SU-DHL-6 (cell line): ENCODE measurements around the gene FUCA2.

Experiments
- H2AFZ ChIP-seq: fragments of 200-600 bp; sonication (generic); 2 replicates; pipeline ENCODE4 v1.6.1; 2014; ENCODE audit warnings: low read depth, mild to moderate bottlenecking, moderate library complexity, mixed read lengths, antibody characterized with exemption, low read length; ENCODE audit not compliant: severe bottlenecking
- H3F3A ChIP-seq: fragments of 200-600 bp; shearing (Covaris generic); 2 replicates; pipeline ENCODE4 v1.6.0; 2016; ENCODE audit warnings: antibody characterized with exemption, mild to moderate bottlenecking; ENCODE audit not compliant: insufficient read depth
- H3K27ac ChIP-seq: fragments of 200-600 bp; sonication (generic); 2 replicates; pipeline ENCODE4 v1.5.1; 2016; ENCODE audit warnings: low read depth, mild to moderate bottlenecking, low read length, moderate library complexity, mixed read lengths
- H3K27me3 ChIP-seq: fragments of 200-600 bp; sonication (generic), shearing (Covaris generic); 2 replicates; pipeline ENCODE4 v1.6.0; 2014; ENCODE audit warnings: mild to moderate bottlenecking, low read length
- H3K36me3 ChIP-seq: fragments of 200-600 bp; sonication (generic); 2 replicates; pipeline ENCODE4 v1.6.1; 2014; ENCODE audit warnings: mild to moderate bottlenecking, low read length, mixed read lengths
- H3K4me2 ChIP-seq: fragments of 300-600, 200-600 bp; shearing (Covaris generic), sonication (generic); 2 replicates; pipeline ENCODE4 v1.6.0; 2014; ENCODE audit warnings: low read length, low read depth, mild to moderate bottlenecking; ENCODE audit not compliant: poor library complexity, severe bottlenecking
- H3K4me3 ChIP-seq: fragments of 200-600 bp; sonication (generic); 2 replicates; pipeline ENCODE4 v1.5.1; 2014; ENCODE audit warnings: antibody characterized with exemption, low read length, mild to moderate bottlenecking, mixed read lengths; ENCODE audit not compliant: insufficient read depth, poor library complexity, severe bottlenecking
- H3K79me2 ChIP-seq: fragments of 200-600 bp; sonication (generic); 2 replicates; pipeline ENCODE4 v1.6.1; 2014; ENCODE audit warnings: mild to moderate bottlenecking, low read length, moderate library complexity; ENCODE audit not compliant: insufficient read depth
- H3K9ac ChIP-seq: fragments of 200-600 bp; sonication (generic); 2 replicates; pipeline ENCODE4 v1.7.0; 2014; ENCODE audit warnings: mild to moderate bottlenecking, low read length
- H3K9me2 ChIP-seq: fragments of 200-600 bp; sonication (generic); replicated peaks from 2 replicates; pipeline ENCODE4 v1.6.1; 2014; ENCODE audit warnings: low read length; ENCODE audit not compliant: insufficient read depth
- H3K9me3 ChIP-seq: fragments of 200-600 bp; sonication (generic); 2 replicates; pipeline ENCODE4 v1.6.1; 2014; ENCODE audit warnings: low read length, mixed read lengths; ENCODE audit not compliant: insufficient read depth
- H4K20me1 ChIP-seq: fragments of 200-600 bp; sonication (generic); 2 replicates; pipeline ENCODE4 v1.6.1; 2014; ENCODE audit warnings: low read depth, mild to moderate bottlenecking, antibody characterized with exemption, low read length, moderate library complexity, mixed read lengths
- CTCF ChIP-seq: fragments of 200-600 bp; sonication (generic); IDR thresholded peaks from one replicate; pipeline ENCODE4 v1.5.1; 2017; ENCODE audit warnings: antibody characterized with exemption, mild to moderate bottlenecking, low read length, moderate library complexity; ENCODE audit not compliant: insufficient read depth, poor library complexity, severe bottlenecking
- EZH2phosphoT487 ChIP-seq: fragments of 200-600 bp; sonication (generic), shearing (Covaris generic); conservative IDR thresholded peaks from 2 replicates; pipeline ENCODE4 v1.6.1; 2018; ENCODE audit warnings: mild to moderate bottlenecking, antibody characterized with exemption, low read length, moderate library complexity, mixed read lengths

Gene FUCA2

GRCh38 chr6:143468026-143468425 lies 43.5 kb downstream of the FUCA2 start:
- Histone ChIP-seq H3K4me3 (no peak overlapping the region), H3K36me3 (peaks cover 31% of the 10 kb centered on the region), H2AFZ (no peak overlapping the region), H3K4me2 (no peak overlapping the region), H3K9me3 (no peaks in the 10 kb centered on the region), H3K9me2 (no peaks in the 10 kb centered on the region), H3K9ac (no peak overlapping the region), H3K27ac (no peak overlapping the region), H4K20me1 (no peaks in the 10 kb centered on the region), H3K79me2 (no peaks in the 10 kb centered on the region), H3F3A (no peaks in the 10 kb centered on the region), H3K27me3 (no peaks in the 10 kb centered on the region)
- TF ChIP-seq CTCF (no peak), EZH2phosphoT487 (no peak)

GRCh38 chr6:143465546-143465945 lies 46.0 kb downstream of the FUCA2 start:
- Histone ChIP-seq H3K79me2 (no peaks in the 10 kb centered on the region), H3K9me3 (no peaks in the 10 kb centered on the region), H3K4me2 (no peak overlapping the region), H3K27ac (no peak overlapping the region), H3F3A (no peaks in the 10 kb centered on the region), H3K9me2 (no peaks in the 10 kb centered on the region), H4K20me1 (no peaks in the 10 kb centered on the region), H2AFZ (no peak overlapping the region), H3K27me3 (no peaks in the 10 kb centered on the region), H3K9ac (no peak overlapping the region), H3K4me3 (no peak overlapping the region), H3K36me3 (peaks cover 31% of the 10 kb centered on the region; the same call in 1 of the 2 replicates)
- TF ChIP-seq CTCF (no peak), EZH2phosphoT487 (no peak)

GRCh38 chr6:143457563-143458359 lies 53.8 kb downstream of the FUCA2 start:
- Histone ChIP-seq H3K36me3 (peaks cover 21% of the 10 kb centered on the region), H3K79me2 (peaks cover 53% of the 10 kb centered on the region), H3K4me2 (no peak overlapping the region), H3K27ac (no peak overlapping the region), H4K20me1 (0 out of 2 replicates have a peak, but pooled peaks cover 3% of the 10 kb centered on the region), H3K27me3 (no peaks in the 10 kb centered on the region), H3K9me3 (no peaks in the 10 kb centered on the region), H3F3A (no peaks in the 10 kb centered on the region; the same call in 1 of the 2 replicates), H3K4me3 (no peak overlapping the region), H3K9me2 (no peaks in the 10 kb centered on the region), H3K9ac (no peak overlapping the region), H2AFZ (no peak overlapping the region)
- no peak for TF ChIP-seq CTCF
- TF ChIP-seq EZH2phosphoT487: no peak
